Thoracic aorta (tissue), 2 donors: ENCODE data around the gene DYNLT5. TPM values are rescaled to one million over a fixed set of nuclear protein-coding genes. Genes with fewer than 3 reads are reported as not detected.

ENCODE experiments used
- ATAC-seq: fragments of 150-250 bp; one replicate; pipeline ENCODE4 v1.8.0; 2017; ENCODE audit warnings: low read depth; ENCODE audit not compliant: insufficient number of reproducible peaks, low FRiP score
- DNase-seq: peaks from one replicate; pipeline ENCODE4 v3.0.0-alpha.2; 2020; ENCODE audit warnings: low spot score
- H3K27ac ChIP-seq, 2 donors: fragments of 200-600 bp; sonication (generic); 1 replicate in 1 of 2; 2 replicates in 1 of 2; pipeline ENCODE4 v1.5.1; 2016; ENCODE audit warnings: mild to moderate bottlenecking in 2 of 2, moderate library complexity in 2 of 2
- H3K27me3 ChIP-seq: fragments of 200-600 bp; sonication (generic); replicated peaks from 2 replicates; pipeline ENCODE4 v1.6.0; 2016; ENCODE audit warnings: mild to moderate bottlenecking; ENCODE audit not compliant: insufficient read depth
- H3K36me3 ChIP-seq: fragments of 200-600 bp; sonication (generic); one replicate; pipeline ENCODE4 v1.5.1; 2016
- H3K4me1 ChIP-seq, 2 donors: fragments of 200-600 bp; sonication (generic); 1 replicate in 1 of 2; 2 replicates in 1 of 2; pipeline versions ENCODE4 v1.5.1 to v1.6.0; 2016; ENCODE audit warnings: low read depth in 2 of 2, mild to moderate bottlenecking in 1 of 2; ENCODE audit not compliant: control insufficient read depth in 1 of 2
- H3K4me3 ChIP-seq: fragments of 200-600 bp; sonication (generic); 2 replicates; pipeline ENCODE4 v1.5.1; 2016; ENCODE audit warnings: mild to moderate bottlenecking
- H3K9me3 ChIP-seq: fragments of 200-600 bp; sonication (generic); 2 replicates; pipeline ENCODE4 v1.5.1; 2016
- total RNA-seq, 2 donors: library from RNA; depleted of rRNA; stranded (reverse); fragments of >200 nt; gene quantifications; one replicate each; pipeline versions ENCODE4 v1.1.0 to v1.2.3, GENCODE V29; 2016
- TF ChIP-seq, protein P1 (sequence below): fragments of 200-600 bp; sonication (generic); IDR thresholded peaks from one replicate; pipeline ENCODE4 v1.5.1; 2019; ENCODE audit warnings: antibody characterized with exemption

DYNLT5 gene
- total RNA-seq, 2 donors from 2014 or later: 2.7 to 2.8 TPM

GRCh38 chr1:66768965-66769364 lies 16.7 kb downstream of the DYNLT5 start:
- Histone ChIP-seq H3K4me3 (no peak overlapping the region), H3K27ac (no peak overlapping the region), H3K9me3 (no peaks in the 10 kb centered on the region), H3K36me3 (no peaks in the 10 kb centered on the region), H3K4me1 (no peaks in the 10 kb centered on the region), H3K27me3 (no peaks in the 10 kb centered on the region)
- DNase-seq (no peak), ATAC-seq (no peak)
- TF ChIP-seq, protein P1, sequence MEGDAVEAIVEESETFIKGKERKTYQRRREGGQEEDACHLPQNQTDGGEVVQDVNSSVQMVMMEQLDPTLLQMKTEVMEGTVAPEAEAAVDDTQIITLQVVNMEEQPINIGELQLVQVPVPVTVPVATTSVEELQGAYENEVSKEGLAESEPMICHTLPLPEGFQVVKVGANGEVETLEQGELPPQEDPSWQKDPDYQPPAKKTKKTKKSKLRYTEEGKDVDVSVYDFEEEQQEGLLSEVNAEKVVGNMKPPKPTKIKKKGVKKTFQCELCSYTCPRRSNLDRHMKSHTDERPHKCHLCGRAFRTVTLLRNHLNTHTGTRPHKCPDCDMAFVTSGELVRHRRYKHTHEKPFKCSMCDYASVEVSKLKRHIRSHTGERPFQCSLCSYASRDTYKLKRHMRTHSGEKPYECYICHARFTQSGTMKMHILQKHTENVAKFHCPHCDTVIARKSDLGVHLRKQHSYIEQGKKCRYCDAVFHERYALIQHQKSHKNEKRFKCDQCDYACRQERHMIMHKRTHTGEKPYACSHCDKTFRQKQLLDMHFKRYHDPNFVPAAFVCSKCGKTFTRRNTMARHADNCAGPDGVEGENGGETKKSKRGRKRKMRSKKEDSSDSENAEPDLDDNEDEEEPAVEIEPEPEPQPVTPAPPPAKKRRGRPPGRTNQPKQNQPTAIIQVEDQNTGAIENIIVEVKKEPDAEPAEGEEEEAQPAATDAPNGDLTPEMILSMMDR: no peak

- ATAC-seq: no peak
- H3K4me3 ChIP-seq: no peak overlapping the region
- H3K4me1 ChIP-seq: no peaks in the 10 kb centered on the region
- H3K27me3 ChIP-seq: no peaks in the 10 kb centered on the region
- DNase-seq: no peak
- no peaks in the 10 kb centered on the region for H3K9me3 ChIP-seq
- no peak overlapping the region for H3K27ac ChIP-seq
- TF ChIP-seq, protein P1: no peak
- H3K36me3 ChIP-seq: no peaks in the 10 kb centered on the region
These were observed 17.4 kb downstream of the DYNLT5 start for GRCh38 chr1:66769512-66770229.

DNA sequence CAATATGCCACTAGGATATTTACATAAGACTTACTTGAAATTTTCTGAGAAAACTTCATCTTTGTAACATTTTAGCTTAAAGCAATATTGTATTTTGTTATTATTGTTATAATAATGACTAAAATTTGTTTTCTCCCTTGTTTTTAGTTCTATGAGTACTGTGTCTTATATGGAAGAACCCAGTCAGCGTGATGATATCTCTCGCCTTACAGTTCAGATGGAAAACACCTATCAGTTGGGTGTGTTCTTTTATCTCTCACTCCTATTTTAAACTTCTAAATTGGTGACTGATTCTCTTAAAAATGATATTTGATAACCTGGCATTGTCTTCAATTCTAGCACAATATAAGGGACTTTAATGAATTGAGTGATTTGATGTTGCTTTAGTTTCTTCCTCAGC lies 18.0 kb downstream of the DYNLT5 start:
- Histone ChIP-seq H3K27me3 (no peaks in the 10 kb centered on the region), H3K36me3 (no peaks in the 10 kb centered on the region), H3K9me3 (no peaks in the 10 kb centered on the region), H3K4me3 (no peak overlapping the region), H3K27ac (no peak overlapping the region), H3K4me1 (no peaks in the 10 kb centered on the region)
- TF ChIP-seq, protein P1: no peak
- ATAC-seq: no peak
- DNase-seq: no peak

DNA sequence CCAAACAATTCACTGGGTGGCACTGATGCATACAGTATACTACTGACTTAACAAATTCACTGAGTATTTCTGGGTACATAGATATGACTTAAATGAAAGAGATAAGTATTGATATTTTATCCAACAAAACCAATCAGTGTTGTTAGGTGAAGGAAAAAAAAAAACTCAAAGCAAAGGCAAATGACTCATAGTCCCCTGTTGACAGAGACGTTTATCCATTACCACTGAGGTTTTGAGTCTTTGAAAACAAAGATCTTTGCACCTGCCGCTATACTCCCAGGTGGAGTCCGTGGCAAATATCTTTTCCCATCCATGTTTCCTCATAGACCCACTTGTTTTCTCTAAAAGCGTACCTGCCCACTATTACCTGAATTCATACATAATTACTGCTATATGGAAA lies 18.4 kb downstream of the DYNLT5 start:
- no peak overlapping the region for H3K4me3 ChIP-seq
- no peak overlapping the region for H3K27ac ChIP-seq
- H3K27me3 ChIP-seq: no peaks in the 10 kb centered on the region
- no peaks in the 10 kb centered on the region for H3K4me1 ChIP-seq
- H3K36me3 ChIP-seq: no peaks in the 10 kb centered on the region
- TF ChIP-seq, protein P1: no peak
- no peak for DNase-seq
- no peaks in the 10 kb centered on the region for H3K9me3 ChIP-seq
- no peak for ATAC-seq

GRCh38 chr1:66773227-66773626 lies 21.0 kb downstream of the DYNLT5 start:
- Histone ChIP-seq H3K27ac (no peak overlapping the region), H3K27me3 (no peaks in the 10 kb centered on the region), H3K9me3 (no peaks in the 10 kb centered on the region), H3K4me1 (no peaks in the 10 kb centered on the region), H3K4me3 (no peak overlapping the region), H3K36me3 (no peaks in the 10 kb centered on the region)
- TF ChIP-seq, protein P1: no peak
- ATAC-seq (no peak), DNase-seq (no peak)
